ENCODE measurements around the gene GPC6. TPM values are rescaled to one million over a fixed set of nuclear protein-coding genes. Genes with fewer than 3 reads are reported as not detected.

GPC6 gene
- total RNA-seq, 1 donor from 2014 or later = not detected

DNA sequence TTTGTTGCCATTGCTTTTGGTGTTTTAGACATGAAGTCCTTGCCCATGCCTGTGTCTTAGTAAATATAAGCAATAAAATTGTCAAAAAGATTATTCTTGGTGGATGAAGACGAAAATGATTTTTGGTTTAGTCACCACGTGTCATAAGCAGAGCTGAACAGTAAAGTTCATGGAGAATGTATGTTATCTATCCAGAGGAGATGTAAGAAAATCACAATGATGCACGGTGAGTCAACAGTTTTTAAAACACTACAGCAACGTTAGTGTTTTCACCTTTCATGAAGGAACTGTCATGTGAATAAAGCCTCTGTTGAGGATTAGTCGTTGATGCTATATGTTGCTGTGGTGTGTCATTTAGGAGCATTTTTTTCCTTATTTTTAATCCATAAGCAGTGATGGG, 137.6 kb downstream of the GPC6 start:
- Mint-ChIP-seq H3K27me3 (no peaks in the 10 kb centered on the region), H3K9me3 (peaks cover 6% of the 10 kb centered on the region), H3K27ac (no peak overlapping the region), H3K4me1 (no peaks in the 10 kb centered on the region), H3K4me3 (no peak overlapping the region), H3K36me3 (ENCODE audit: low read depth) (no peaks in the 10 kb centered on the region)
- no peak for DNase-seq
- intact Hi-C loops (cut with micrococcal nuclease) = no loop called here

DNA sequence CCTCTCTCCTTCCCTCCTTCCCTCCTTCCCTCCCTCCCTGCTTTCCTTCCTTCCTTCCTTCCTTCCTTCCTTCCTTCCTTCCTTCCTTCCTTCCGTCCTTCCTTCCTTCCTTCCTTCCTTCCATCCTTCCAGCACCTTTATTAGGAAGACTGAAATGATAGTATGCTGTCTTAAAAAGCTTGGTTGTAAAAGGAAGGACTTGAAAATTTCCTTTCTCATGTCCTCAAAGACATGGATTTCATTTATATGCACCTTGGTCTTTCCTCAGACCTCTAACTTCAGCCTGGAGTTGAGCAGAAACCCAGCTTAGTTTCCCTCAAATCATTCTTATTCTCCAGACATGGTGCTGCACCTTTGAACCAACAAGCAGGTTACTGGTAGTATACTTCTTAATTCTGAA, 141.7 kb downstream of the GPC6 start:
- Mint-ChIP-seq H3K36me3 (ENCODE audit: low read depth) (no peaks in the 10 kb centered on the region), H3K4me3 (no peak overlapping the region), H3K27me3 (no peaks in the 10 kb centered on the region), H3K4me1 (no peaks in the 10 kb centered on the region), H3K27ac (no peak overlapping the region), H3K9me3 (peaks cover 6% of the 10 kb centered on the region)
- no peak for DNase-seq
- intact Hi-C loops (cut with micrococcal nuclease) = no loop called here

GRCh38 chr13:93368718-93369117, 142.1 kb downstream of the GPC6 start:
- no peaks in the 10 kb centered on the region for H3K36me3 Mint-ChIP-seq (ENCODE audit: low read depth)
- H3K27me3 Mint-ChIP-seq = no peaks in the 10 kb centered on the region
- peaks cover 6% of the 10 kb centered on the region for H3K9me3 Mint-ChIP-seq

GRCh38 chr13:93372856-93373255, 146.2 kb downstream of the GPC6 start:
- Mint-ChIP-seq H3K9me3 (no peaks in the 10 kb centered on the region), H3K27ac (no peak overlapping the region), H3K36me3 (ENCODE audit: low read depth) (no peaks in the 10 kb centered on the region), H3K27me3 (no peaks in the 10 kb centered on the region), H3K4me3 (no peak overlapping the region), H3K4me1 (no peaks in the 10 kb centered on the region)
- intact Hi-C loops (cut with micrococcal nuclease) = no loop called here
- DNase-seq = no peak

More at GRCh38 chr13:93368718-93369117, 142.1 kb downstream of the GPC6 start:
- no peak overlapping the region for H3K27ac Mint-ChIP-seq
- no peak overlapping the region for H3K4me3 Mint-ChIP-seq
- no peak for DNase-seq
- no peaks in the 10 kb centered on the region for H3K4me1 Mint-ChIP-seq
- intact Hi-C loops (cut with micrococcal nuclease) = no loop called here

DNA sequence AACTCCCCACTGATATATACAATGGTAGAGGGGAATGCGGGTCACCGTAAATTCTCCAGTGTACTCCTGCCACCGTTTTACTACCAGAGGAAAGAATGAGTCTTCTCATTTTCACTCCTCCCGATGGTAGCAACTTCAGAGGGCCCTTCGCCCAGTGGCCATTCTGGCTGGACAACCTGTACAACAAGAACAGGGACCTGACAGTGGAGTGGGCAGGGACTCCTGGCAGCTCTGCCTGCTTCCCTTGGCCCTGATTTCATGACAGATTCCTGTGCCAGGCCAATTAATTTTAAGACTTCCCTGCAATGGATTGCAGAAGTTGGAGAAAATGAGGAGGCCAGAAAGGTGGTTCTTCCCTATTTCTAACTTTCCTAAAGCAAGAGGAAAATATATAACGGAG, 148.9 kb downstream of the GPC6 start:
- H3K27me3 Mint-ChIP-seq = no peaks in the 10 kb centered on the region
- no peak for DNase-seq
- H3K4me3 Mint-ChIP-seq = no peak overlapping the region
- intact Hi-C loops (cut with micrococcal nuclease) = no loop called here
- no peaks in the 10 kb centered on the region for H3K4me1 Mint-ChIP-seq
- no peak overlapping the region for H3K27ac Mint-ChIP-seq
- no peaks in the 10 kb centered on the region for H3K9me3 Mint-ChIP-seq
- H3K36me3 Mint-ChIP-seq (ENCODE audit: low read depth) = no peaks in the 10 kb centered on the region

DNA sequence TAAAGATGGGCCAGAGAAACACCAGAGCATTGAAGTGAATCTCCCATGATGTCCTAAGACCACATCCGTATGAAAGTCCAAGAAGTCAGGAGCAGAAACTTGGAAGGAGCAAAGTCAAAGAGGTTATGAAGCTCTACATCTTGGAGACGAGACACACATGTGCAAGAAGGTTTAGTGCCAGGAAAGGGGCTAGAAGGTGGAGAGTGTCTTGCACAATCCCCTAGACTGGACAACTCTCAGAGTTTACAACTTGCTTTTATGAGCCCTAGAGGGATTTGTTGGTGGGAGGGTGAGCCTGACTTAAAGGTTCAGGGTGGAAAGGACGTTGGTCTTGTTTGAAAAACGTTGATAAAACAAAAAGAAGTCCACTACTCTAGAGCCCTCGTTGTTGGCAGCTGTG, 150.6 kb downstream of the GPC6 start:
- intact Hi-C loops (cut with micrococcal nuclease) = no loop called here
- no peak overlapping the region for H3K27ac Mint-ChIP-seq

DNA sequence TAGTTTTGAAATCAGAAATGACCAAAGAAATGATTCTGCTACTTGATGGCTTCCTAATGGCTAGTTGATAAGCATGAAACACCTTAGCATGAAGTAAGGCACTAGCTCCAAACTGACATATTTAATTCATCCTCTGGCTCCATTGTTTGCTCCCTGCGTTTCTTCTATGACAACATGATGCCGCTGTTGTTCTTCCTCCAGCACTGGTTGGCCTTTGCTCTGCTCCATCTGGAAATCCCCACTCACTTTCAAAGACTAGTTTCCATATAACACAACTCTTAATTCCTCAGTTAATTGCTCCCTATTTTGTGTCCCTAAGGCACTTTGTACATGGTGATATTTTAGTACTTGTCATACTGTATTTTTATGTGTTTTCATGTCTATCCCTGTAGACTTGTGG, 151.6 kb downstream of the GPC6 start:
- no peak for DNase-seq
- Mint-ChIP-seq H3K4me1 (no peaks in the 10 kb centered on the region), H3K9me3 (no peaks in the 10 kb centered on the region), H3K27ac (no peak overlapping the region), H3K36me3 (ENCODE audit: low read depth) (no peaks in the 10 kb centered on the region), H3K4me3 (no peak overlapping the region), H3K27me3 (no peaks in the 10 kb centered on the region)
- intact Hi-C loops (cut with micrococcal nuclease) = no loop called here

More for the DNA sequence above, 150.6 kb downstream of the GPC6 start:
- Mint-ChIP-seq H3K4me1 (no peaks in the 10 kb centered on the region), H3K36me3 (ENCODE audit: low read depth) (no peaks in the 10 kb centered on the region), H3K4me3 (no peak overlapping the region), H3K27me3 (no peaks in the 10 kb centered on the region), H3K9me3 (no peaks in the 10 kb centered on the region)
- DNase-seq = no peak

GRCh38 chr13:93386116-93386515, 159.5 kb downstream of the GPC6 start:
- intact Hi-C loops (cut with micrococcal nuclease) = no loop called here
- Mint-ChIP-seq H3K27ac (no peak overlapping the region), H3K36me3 (ENCODE audit: low read depth) (no peaks in the 10 kb centered on the region), H3K27me3 (no peaks in the 10 kb centered on the region), H3K4me1 (no peaks in the 10 kb centered on the region), H3K9me3 (no peaks in the 10 kb centered on the region), H3K4me3 (no peak overlapping the region)
- no peak for DNase-seq

DNA sequence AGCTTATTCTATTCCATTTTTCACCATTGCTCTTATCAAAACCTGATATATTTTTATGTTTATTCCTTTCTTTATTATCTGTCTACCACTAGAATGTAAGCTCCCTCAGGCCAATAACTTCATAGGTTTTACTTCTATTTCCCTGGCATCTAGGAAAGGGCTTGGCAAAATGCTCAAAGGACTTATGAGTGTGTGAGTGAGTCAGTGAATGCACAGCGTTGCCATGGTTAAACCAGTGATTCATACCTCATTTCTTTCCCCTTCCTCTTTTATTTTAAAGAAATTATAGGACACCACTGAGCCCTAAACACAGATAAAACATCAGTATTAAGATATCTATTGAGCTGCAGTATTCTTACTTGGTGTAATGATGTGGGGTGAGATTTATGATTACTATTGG, 162.1 kb downstream of the GPC6 start:
- intact Hi-C loops (cut with micrococcal nuclease) = no loop called here
- H3K36me3 Mint-ChIP-seq (ENCODE audit: low read depth) = no peaks in the 10 kb centered on the region
- no peaks in the 10 kb centered on the region for H3K9me3 Mint-ChIP-seq

GRCh38 chr13:93397619-93398018, 171.0 kb downstream of the GPC6 start:
- intact Hi-C loops (cut with micrococcal nuclease) = no loop called here
- Mint-ChIP-seq H3K36me3 (ENCODE audit: low read depth) (no peaks in the 10 kb centered on the region), H3K9me3 (no peaks in the 10 kb centered on the region), H3K27ac (no peak overlapping the region), H3K27me3 (no peaks in the 10 kb centered on the region), H3K4me3 (no peak overlapping the region), H3K4me1 (no peaks in the 10 kb centered on the region)
- DNase-seq = no peak

More for the DNA sequence above, 162.1 kb downstream of the GPC6 start:
- no peak overlapping the region for H3K4me3 Mint-ChIP-seq
- H3K27ac Mint-ChIP-seq = no peak overlapping the region
- H3K27me3 Mint-ChIP-seq = no peaks in the 10 kb centered on the region
- no peak for DNase-seq
- no peaks in the 10 kb centered on the region for H3K4me1 Mint-ChIP-seq

- no peaks in the 10 kb centered on the region for H3K27me3 Mint-ChIP-seq
- H3K4me1 Mint-ChIP-seq = no peaks in the 10 kb centered on the region
- no peak overlapping the region for H3K27ac Mint-ChIP-seq
- intact Hi-C loops (cut with micrococcal nuclease) = no loop called here
- no peaks in the 10 kb centered on the region for H3K9me3 Mint-ChIP-seq
- DNase-seq = no peak
- H3K4me3 Mint-ChIP-seq = no peak overlapping the region
- H3K36me3 Mint-ChIP-seq (ENCODE audit: low read depth) = no peaks in the 10 kb centered on the region
These were observed 171.8 kb downstream of the GPC6 start for GRCh38 chr13:93398167-93399035.

DNA sequence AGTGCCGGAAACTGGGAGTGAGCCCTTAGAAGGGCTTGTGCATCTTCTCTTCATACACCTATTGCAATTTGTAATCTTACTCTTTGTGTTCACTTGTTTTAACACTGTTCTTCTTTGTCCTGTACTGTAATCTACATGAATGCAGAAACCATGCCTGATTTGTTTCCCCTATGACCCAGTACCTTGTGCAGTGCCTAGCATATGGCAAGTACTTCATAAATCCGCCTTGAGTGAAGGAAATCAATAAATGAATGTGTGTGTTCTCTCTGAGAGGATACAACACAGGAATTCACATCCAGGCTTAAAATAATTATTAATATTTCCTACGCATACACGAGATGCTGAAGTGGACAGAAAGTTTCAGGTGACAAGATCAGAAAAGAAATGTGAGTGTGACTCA, 172.6 kb downstream of the GPC6 start:
- Mint-ChIP-seq H3K9me3 (no peaks in the 10 kb centered on the region), H3K36me3 (ENCODE audit: low read depth) (no peaks in the 10 kb centered on the region), H3K27me3 (no peaks in the 10 kb centered on the region), H3K27ac (no peak overlapping the region), H3K4me3 (no peak overlapping the region), H3K4me1 (no peaks in the 10 kb centered on the region)
- DNase-seq = no peak
- intact Hi-C loops (cut with micrococcal nuclease) = no loop called here

DNA sequence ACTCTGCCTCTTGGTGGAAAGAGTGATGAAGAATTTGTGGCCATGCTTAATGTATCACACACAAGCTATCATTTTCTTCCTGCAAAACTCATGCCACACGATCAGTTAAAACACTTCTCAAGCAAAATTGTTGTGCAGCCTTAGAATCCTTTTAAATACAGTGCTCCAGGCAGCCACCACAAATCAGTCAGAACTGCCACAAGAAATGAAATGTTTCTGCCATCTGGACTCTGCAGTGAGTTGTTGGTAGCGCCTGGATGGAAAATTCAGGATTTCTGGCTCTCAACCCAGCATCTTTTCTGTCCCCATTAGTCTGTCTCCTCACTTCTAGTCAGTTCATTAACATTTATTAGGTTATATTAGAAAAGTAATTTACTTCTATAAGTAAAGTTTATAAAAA, 179.5 kb downstream of the GPC6 start:
- Mint-ChIP-seq H3K27ac (no peak overlapping the region), H3K4me3 (no peak overlapping the region), H3K4me1 (no peaks in the 10 kb centered on the region), H3K36me3 (ENCODE audit: low read depth) (no peaks in the 10 kb centered on the region), H3K9me3 (no peaks in the 10 kb centered on the region), H3K27me3 (no peaks in the 10 kb centered on the region)
- intact Hi-C loops (cut with micrococcal nuclease) = no loop called here
- no peak for DNase-seq

DNA sequence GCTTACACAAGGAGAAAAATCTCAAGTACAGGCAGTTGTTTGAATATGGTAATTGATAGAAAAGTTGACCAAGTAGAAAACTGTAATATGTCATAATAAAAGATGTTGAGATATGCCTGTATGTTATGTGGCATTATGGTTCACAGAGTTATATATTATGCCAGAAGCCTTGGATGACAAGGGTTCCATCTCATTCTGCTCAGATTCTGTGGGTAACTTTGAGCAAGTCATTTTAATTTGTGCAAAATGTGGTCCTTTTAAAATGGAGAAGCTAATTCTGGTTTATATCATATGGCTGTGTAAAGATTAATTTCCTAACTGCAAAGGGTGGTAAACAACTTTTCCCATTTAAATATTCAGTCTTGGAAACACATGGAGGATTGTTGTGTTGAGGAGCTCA, 180.9 kb downstream of the GPC6 start:
- Mint-ChIP-seq H3K4me1 (no peaks in the 10 kb centered on the region), H3K27me3 (no peaks in the 10 kb centered on the region), H3K36me3 (ENCODE audit: low read depth) (no peaks in the 10 kb centered on the region), H3K4me3 (no peak overlapping the region), H3K27ac (no peak overlapping the region), H3K9me3 (no peaks in the 10 kb centered on the region)
- DNase-seq = no peak
- intact Hi-C loops (cut with micrococcal nuclease) = no loop called here

- H3K9me3 Mint-ChIP-seq = no peaks in the 10 kb centered on the region
- H3K4me3 Mint-ChIP-seq = no peak overlapping the region
- no peaks in the 10 kb centered on the region for H3K36me3 Mint-ChIP-seq (ENCODE audit: low read depth)
- no peaks in the 10 kb centered on the region for H3K27me3 Mint-ChIP-seq
- H3K27ac Mint-ChIP-seq = no peak overlapping the region
- H3K4me1 Mint-ChIP-seq = no peaks in the 10 kb centered on the region
- no peak for DNase-seq
- intact Hi-C loops (cut with micrococcal nuclease) = no loop called here
These were observed 182.4 kb downstream of the GPC6 start for GRCh38 chr13:93409001-93409400.

Measured in activated CD4-positive, alpha-beta T cell treated with anti-CD3 and anti-CD28 coated beads, Interleukin-2, amount 10 ng/mL, durations not matched to agents 24 days and 14 days (primary cell).